Hematopoietic multipotent progenitor cell (in vitro differentiated cells): Measurements from ENCODE around the gene TACR2. TPM values are rescaled to one million over a fixed set of nuclear protein-coding genes. Genes with fewer than 3 reads are reported as not detected.

Source experiments
- DNase-seq, 3 donors: peaks; one replicate each; pipeline ENCODE4 v3.0.0-alpha.2; 2011 to 2015; ENCODE audit warnings: low read depth in 2 of 3, low spot score in 2 of 3
- total RNA-seq: library from RNA; depleted of rRNA; stranded (reverse); fragments of >200 nt; gene quantifications from one replicate; pipeline ENCODE4 v1.2.3, GENCODE V29; 2012

The TACR2 gene
- total RNA-seq, 1 donor, result 0.27 TPM

GRCh38 chr10:69421611-69422308, 5.0 kb upstream of the TACR2 start:
- no peak for DNase-seq

- DNase-seq, result no peak
These were observed 3.0 kb upstream of the TACR2 start for GRCh38 chr10:69419744-69420126.

GRCh38 chr10:69419096-69419743, 2.5 kb upstream of the TACR2 start:
- no peak for DNase-seq

- no peak for DNase-seq
These were observed 1.5 kb upstream of the TACR2 start for GRCh38 chr10:69418052-69418752.

- no peak for DNase-seq
These were observed 824 bp upstream of the TACR2 start for GRCh38 chr10:69417542-69417941.

- DNase-seq, result no peak
These were observed 767 bp downstream of the TACR2 start for GRCh38 chr10:69415951-69416350.

- DNase-seq, result no peak
These were observed 1.7 kb downstream of the TACR2 start for GRCh38 chr10:69415049-69415448.

- DNase-seq, result no peak
These were observed 2.4 kb downstream of the TACR2 start for GRCh38 chr10:69414036-69415018.

- DNase-seq, result peak in 2 of 3 donors; percentile 48 to 53
These were observed 3.4 kb downstream of the TACR2 start for GRCh38 chr10:69413221-69413865.

- DNase-seq, result no peak
These were observed 4.4 kb downstream of the TACR2 start for GRCh38 chr10:69412232-69412790.

- no peak for DNase-seq
These were observed 5.2 kb downstream of the TACR2 start for GRCh38 chr10:69411476-69411875.

GRCh38 chr10:69410487-69410886, 6.2 kb downstream of the TACR2 start:
- no peak for DNase-seq

- peak in 1 of 3 donors; percentile 41 for DNase-seq
These were observed 6.8 kb downstream of the TACR2 start for GRCh38 chr10:69409968-69410367.

- DNase-seq, result no peak
These were observed 7.6 kb downstream of the TACR2 start for GRCh38 chr10:69409176-69409495.

GRCh38 chr10:69408318-69409175, 8.2 kb downstream of the TACR2 start:
- peak; percentile 84 to 94 (median 92) for DNase-seq

- peak in 2 of 3 donors; percentile 52 to 66 for DNase-seq
These were observed 9.0 kb downstream of the TACR2 start for GRCh38 chr10:69407621-69408301.

- no peak for DNase-seq
These were observed 9.7 kb downstream of the TACR2 start for GRCh38 chr10:69406816-69407580.
